Limb (tissue), 2 donors: ENCODE measurements around the gene ZNF22.

ENCODE experiments used
- DNase-seq, 2 donors: peaks; one replicate each; pipeline ENCODE4 v3.0.0-alpha.2; 2016; ENCODE audit errors: extremely low spot score in 2 of 2

The ZNF22 gene

DNA sequence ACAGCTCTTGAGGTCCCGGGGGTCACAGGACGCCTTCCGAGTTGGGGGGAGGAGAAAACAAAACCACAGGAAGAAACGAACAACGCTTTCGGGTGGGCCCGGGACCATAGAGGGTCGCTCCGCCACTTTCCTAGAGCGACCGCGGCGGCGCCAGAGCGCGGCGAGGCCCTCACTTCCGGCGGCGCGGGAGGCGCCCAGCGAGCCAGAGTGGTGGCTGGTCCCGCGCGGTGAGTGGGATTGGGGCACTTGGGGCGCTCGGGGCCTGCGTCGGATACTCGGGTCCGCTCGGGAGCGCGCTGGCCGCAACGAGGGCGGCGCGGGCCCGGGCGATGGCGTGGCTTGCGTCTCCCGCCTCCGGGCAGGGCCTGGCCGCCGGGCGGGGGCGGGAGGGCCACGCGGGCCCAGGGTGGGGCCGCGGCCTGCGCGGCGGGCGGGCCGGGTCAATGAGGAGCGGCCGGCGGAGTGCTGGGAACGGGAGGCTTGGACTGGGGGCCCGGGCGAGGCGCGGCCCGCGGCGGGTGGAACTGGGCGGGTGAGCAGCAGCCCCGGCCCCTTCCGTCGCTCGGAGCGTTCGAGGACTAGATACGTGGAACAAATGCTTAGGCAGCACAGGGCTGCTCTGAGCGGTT is at the start of gene ZNF22:
ZNF22 (plus strand) TSS at position 172 of the 629 bp plus-strand sequence. CDS start 2,446 bp downstream, outside the sequence.
- DNase-seq: peak; percentile 79 to 92

DNA sequence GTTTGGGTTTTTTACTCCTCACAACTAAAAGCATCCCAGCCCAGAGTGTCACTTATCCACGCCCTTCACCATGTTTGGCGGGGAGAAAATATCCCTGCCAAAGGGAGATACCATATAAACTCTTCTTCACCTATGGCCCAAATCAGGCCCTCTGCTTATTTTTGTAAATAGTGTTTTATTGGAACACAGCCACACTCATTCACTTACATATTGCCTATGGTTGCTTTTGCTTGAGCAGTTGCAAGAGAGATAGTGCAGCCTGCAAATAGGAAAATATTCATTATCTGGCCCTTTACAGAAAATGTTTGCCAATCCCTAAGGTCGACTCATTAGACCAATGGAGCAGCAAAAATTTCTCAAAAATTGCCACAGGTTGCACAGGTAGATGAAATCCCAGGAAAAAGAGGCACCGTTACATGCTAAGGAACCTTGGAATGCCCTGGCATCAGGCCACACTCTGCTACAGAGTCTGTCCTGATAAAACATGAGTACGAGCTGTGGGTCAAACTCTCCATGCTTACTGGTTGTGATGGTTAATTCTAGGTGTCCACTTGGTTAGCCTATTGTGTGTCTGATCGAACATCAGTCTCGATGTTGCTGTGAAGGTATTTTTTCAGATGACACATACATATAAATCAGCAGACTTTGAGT is 49.0 kb upstream of the ZNF22 start:
- DNase-seq: no peak

DNA sequence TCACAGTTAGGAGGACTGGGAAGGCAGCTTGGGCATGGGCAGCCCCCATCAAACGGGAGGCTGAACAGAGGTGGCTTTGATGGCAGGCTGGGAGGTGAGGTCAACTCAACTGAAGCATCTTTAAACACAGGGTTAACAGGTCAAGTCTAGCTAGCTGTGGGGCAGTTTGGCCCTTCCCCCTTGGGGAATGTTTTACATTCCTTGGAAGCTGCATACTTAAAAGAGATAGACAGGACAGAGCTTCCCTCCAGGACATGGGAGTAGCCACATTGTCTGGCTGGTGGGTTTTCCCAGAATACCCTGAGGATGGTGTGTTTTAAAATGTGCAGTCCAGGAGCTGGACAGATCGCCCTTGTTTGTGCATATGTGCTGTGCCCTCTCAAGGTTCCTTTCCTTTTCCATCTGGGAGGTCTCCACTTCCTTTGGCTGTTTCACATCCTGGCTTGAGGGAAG is 47.9 kb upstream of the ZNF22 start:
- no peak for DNase-seq

DNA sequence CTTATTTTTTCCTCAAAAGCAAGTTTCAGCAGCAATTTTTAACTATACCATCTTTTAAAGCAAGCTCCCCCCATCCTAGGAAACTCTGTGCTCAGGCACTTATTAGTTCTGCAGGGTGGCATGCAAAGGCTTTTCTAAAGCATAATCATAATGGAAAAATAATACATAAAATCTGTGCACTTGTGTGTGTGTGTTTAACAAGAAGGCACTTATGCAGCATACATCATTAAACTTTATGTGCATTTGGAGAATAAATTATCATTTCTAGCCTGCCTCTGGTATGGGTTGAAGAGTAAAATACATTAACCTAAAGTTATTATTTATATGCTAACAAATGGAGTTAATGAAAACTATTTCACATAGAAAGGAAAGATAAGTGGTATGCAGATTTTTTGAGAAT is 46.7 kb upstream of the ZNF22 start:
- no peak for DNase-seq

GRCh38 chr10:44954962-44955361 is 45.8 kb upstream of the ZNF22 start:
- no peak for DNase-seq

GRCh38 chr10:44955413-44956070 is 45.2 kb upstream of the ZNF22 start:
- no peak for DNase-seq

GRCh38 chr10:44956226-44956625 is 44.5 kb upstream of the ZNF22 start:
- DNase-seq: no peak

DNA sequence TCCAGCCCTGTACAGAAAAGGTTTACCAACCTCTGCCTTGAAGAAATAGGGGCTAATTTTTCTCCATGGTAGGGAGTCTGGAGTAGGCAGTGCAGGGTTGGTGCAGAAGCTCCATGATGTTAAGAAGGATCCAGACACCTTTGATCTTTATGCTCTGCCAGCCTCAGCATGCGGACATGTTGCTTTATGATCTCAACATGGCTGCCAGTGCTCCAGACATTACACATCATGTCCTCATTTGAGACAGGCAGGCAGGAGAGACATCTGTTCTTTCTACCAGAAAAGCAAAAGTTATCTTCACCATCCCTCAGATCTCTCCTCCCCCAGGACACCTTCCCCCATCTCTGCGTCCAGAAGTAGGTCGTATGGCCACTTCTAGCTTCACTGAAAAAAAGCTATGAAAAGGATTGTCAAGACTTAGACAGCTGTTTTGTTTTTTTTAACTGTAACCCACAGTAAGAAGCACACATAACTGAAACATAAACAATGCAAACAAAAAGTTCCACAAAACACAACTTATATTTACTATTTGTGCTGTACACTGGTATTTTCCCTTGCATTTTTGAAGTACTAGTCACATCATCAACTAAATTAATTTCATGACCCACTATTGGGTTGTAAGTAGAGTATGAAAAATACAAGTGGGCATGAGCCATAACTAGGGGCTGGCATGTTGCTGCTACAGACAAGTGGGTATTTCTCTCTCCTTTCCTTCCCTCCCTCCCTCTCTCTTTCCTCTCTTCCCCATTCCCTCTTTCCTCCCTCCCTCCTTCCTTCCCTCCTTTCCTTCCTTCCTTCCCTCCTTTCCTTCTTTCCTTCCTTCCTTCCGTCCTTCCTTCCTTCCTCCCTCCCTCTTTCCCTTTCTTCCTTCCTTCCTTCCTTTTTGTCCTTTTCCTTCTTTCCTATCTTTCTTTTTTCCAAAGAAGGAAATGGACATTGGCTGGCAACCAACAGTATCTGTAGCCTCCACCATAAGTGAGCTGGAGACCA is 43.7 kb upstream of the ZNF22 start:
- DNase-seq: no peak

- DNase-seq: no peak
Measured at GRCh38 chr10:44958196-44958897, 42.4 kb upstream of the ZNF22 start.

DNA sequence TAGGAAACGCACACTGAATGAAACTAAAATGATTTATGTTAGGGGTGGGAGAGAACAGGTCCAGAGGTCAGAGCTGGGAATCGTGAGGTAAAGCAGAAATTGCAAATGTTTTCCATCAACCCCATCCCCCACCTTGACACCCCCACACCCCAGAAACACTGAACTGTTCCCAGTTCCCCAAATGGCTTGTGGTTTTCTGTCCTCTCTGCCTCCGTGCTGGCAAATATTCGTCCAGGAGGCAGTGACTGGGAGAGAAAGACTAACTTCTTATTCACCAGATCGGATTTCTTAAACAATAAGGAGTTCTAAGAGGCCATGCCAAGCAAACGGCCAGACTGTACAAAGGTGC is 41.9 kb upstream of the ZNF22 start:
- peak in 1 of 2 donors; percentile 40 for DNase-seq

- peak; percentile 80 to 91 for DNase-seq
Measured at GRCh38 chr10:44959247-44960087, 41.3 kb upstream of the ZNF22 start, which contains the start of gene RASSF4. TSS of gene RASSF4 (plus strand) at chr10:44959802. CDS start at chr10:44970203, 10,401 bp downstream.

GRCh38 chr10:44960088-44960460 is 40.6 kb upstream of the ZNF22 start:
- peak in 1 of 2 donors; percentile 38 for DNase-seq

- DNase-seq: no peak
Measured at GRCh38 chr10:44960482-44961229, 40.1 kb upstream of the ZNF22 start.

- DNase-seq: no peak
Measured at GRCh38 chr10:44961230-44961571, 39.5 kb upstream of the ZNF22 start.

DNA sequence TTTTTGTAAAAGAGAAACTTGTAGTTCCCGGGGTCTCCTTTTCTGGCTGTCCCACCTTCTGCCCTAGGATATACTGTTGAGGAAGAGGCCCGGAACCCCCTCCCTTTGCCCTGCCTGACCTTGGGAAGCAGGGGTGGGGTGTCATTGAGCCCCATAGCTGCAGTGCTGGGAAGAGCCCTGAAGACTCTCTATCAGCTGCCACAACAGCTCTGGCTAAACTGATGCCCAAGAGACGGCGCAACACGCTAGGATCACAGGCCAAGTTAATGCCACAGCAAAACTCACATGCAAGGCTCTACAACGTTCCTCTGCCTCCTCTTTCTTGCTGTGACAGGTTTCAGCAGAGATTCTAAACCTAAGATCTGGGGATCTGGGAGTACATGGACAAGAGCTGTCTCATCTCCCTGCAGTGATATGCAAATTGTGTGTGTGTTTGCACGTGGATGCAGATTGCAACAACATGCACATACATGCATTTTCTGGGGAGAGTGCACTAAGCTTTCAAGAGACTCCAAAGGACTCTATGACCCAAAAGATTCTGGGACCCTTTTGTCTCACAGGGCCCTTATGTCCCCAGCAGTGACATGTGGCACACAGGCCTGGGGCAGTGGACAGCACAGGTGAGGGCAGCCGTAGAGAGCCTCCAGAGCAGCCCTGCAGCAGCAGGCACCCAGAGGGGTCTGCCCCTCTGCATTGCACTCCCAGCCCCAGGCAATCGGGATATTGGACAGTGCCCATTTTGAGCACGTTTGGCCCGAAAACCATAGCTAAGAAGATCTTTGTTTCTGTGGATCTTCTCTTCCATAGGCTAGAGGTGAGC is 38.6 kb upstream of the ZNF22 start:
- no peak for DNase-seq

- peak in 1 of 2 donors; percentile 33 for DNase-seq
Measured at GRCh38 chr10:44962870-44963738, 37.6 kb upstream of the ZNF22 start.
